NCI-H2227 treated with DMSO at 0.1 percent for 48 hours (cell line): ENCODE measurements around the gene VSIG8.
A peak's percentile ranks its signal among the peaks of the same experiment; 100 is the strongest.
"Not testable (repeated sequence)": the region's sequence is repeated elsewhere in the genome, so short reads cannot be mapped to it uniquely, and the experiment has no call there.

ENCODE experiments used
- DNase-seq: peaks from one replicate; lab custom pipeline; 2025; lab: John Stamatoyannopoulos, UW

Gene VSIG8, protein sequence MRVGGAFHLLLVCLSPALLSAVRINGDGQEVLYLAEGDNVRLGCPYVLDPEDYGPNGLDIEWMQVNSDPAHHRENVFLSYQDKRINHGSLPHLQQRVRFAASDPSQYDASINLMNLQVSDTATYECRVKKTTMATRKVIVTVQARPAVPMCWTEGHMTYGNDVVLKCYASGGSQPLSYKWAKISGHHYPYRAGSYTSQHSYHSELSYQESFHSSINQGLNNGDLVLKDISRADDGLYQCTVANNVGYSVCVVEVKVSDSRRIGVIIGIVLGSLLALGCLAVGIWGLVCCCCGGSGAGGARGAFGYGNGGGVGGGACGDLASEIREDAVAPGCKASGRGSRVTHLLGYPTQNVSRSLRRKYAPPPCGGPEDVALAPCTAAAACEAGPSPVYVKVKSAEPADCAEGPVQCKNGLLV

DNA sequence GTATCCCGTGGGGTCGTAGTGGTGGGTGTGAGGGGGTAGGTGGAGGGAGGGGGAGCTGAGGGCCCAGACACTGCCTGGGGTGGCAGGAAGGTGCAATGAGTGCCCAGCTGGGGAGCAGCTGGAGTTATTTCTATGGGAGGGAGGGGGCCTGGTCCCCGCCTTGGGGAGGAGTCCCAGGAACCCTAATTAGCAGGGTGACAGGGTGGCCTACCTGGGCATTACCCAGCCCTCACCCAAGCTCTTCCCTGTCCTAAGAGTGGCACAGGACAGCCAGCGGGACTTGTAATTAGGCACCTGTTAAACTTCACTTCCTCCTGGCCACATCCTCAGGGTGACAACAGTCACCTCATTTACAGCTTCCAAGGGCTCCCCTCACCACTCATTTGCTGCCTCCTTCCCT lies at the start of gene VSIG8:
VSIG8 (minus strand) TSS at position 101 of the 400 bp plus-strand sequence. CDS start 136 bp downstream, outside the sequence.
- no peak for DNase-seq

- DNase-seq = no peak
Measured at GRCh38 chr1:159911326-159912070, 49.0 kb upstream of the VSIG8 start.

DNA sequence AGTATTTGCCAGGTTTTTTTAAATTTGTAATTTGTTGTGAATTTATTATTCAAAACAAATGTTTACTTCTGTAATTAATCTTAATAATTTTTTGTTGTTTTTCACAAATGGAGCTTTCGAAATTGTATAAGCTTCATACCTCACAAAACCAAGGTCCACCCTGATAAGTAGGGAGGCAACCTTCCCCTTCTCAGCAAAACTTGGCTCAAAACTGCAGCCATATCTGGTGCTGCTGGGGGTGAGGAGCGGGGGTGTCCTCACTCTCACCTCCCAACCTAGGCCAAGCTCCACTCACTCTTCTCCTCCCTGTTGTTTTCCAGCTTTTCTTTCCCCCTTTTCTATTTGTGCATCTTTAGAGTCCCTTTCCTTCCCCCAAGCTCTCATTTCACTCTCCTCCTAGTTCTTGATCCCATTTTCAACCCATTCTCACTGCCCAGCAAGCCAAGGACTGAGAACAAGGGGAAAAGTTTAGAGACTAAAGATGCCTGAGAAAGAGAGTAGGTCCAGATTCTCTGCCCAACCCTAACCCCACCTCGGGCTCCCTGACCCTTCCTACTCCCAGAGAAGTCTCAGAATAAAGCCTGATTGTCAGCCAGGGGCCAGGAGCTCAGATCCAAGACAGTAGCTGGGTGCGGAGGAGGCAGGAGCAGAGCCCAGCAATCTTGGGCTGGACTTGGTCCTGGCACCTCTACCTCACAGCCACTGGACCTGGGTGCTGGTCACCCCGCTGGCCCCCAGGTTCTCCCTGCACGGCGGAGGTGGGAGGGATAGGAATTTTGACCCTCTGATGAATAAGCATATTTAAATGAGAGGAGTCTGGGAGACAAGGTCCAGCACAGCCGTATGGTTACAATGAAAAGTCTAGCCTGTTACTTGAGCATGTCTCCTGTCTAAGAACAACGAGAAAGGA lies 45.8 kb upstream of the VSIG8 start:
- no peak for DNase-seq

GRCh38 chr1:159906960-159907359 lies 44.5 kb upstream of the VSIG8 start:
- no peak for DNase-seq

- not testable (repeated sequence) for DNase-seq
Measured at GRCh38 chr1:159904036-159904435, 41.6 kb upstream of the VSIG8 start.

- DNase-seq = no peak
Measured at GRCh38 chr1:159902541-159902940, 40.1 kb upstream of the VSIG8 start.

- DNase-seq = no peak
Measured at GRCh38 chr1:159900755-159901360, 38.4 kb upstream of the VSIG8 start.

- DNase-seq = peak; percentile 75
Measured at GRCh38 chr1:159900086-159900680, 37.7 kb upstream of the VSIG8 start, which contains the start of gene CFAP45. Gene CFAP45 (minus strand): TSS chr1:159900165. CDS start chr1:159900098, 67 bp downstream.

DNA sequence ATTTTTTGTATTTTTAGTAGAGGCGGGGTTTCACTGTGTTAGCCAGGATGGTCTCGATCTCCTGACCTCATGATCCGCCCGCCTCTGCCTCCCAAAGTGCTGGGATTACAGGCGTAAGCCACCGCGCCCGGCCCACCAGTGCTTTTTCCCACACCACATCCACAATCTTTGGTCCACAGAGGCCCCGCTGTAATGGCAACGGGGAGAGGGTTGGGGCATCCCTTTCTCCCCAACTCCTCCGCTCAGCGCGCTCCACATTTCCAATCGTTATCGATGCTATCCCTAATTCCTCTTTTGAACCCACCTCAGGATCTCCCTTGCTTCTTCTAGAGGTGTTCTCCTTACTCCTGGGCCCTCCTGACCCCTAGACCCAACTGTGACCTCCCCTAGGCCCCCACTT lies 37.2 kb upstream of the VSIG8 start:
- not testable (repeated sequence) for DNase-seq

DNA sequence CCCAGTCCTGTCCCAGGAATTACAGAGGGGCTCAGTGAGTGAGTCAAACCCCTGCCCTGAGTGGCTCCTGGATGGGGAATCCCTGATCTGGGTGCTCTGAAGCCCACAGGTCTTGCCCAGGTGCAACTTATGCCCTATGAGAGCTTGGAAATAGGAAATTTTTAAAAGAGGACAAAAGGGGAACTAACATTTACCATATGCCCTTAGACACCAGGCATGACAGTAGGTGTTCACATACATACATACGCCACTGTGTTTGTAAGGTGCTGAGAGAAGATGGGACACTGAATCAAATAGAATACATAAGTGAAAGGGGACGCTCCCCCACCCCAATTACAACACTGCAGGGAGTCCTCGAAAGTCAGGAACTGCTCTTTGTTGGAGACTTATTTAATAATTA lies 36.1 kb upstream of the VSIG8 start:
- DNase-seq = no peak

- DNase-seq = no peak
Measured at GRCh38 chr1:159897962-159898361, 35.5 kb upstream of the VSIG8 start.

GRCh38 chr1:159896546-159896930 lies 34.1 kb upstream of the VSIG8 start:
- no peak for DNase-seq

DNA sequence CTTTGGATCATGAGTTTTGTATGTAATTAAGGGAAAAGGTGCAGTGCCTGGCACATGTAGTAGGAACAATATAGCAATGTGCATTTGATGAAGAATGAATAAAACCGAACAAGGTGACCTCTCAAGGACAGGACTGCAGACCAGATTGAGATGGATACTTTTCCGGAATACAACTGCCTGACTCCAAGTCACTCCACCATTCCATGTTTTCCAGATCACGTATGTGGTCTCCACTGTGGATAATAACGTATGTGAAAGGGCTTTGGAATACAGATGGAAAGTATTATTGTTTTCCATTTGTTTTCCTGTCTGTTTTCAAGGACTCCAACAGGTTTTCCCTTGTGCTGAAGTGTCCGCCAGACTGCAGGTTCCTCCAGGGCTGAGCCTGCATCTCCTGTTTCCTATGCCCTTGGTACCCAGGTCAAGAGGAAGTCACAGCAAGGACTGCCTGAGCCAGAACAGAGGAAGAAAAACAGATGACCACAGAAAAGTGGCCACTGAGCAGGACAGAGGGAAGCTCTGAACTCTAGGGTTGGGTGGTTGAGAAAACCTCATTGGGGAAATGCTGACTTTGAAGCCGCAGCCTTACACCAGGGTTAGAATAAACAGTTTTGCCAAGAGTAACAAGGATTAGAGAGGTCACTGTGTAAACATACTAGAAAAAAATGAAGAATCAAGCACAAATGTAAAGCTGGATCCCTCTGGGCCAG lies 33.5 kb upstream of the VSIG8 start:
- peak; percentile 69 for DNase-seq

- no peak for DNase-seq
Measured at GRCh38 chr1:159895286-159895685, 32.8 kb upstream of the VSIG8 start.

- DNase-seq = no peak
Measured at GRCh38 chr1:159892944-159893343, 30.5 kb upstream of the VSIG8 start.

DNA sequence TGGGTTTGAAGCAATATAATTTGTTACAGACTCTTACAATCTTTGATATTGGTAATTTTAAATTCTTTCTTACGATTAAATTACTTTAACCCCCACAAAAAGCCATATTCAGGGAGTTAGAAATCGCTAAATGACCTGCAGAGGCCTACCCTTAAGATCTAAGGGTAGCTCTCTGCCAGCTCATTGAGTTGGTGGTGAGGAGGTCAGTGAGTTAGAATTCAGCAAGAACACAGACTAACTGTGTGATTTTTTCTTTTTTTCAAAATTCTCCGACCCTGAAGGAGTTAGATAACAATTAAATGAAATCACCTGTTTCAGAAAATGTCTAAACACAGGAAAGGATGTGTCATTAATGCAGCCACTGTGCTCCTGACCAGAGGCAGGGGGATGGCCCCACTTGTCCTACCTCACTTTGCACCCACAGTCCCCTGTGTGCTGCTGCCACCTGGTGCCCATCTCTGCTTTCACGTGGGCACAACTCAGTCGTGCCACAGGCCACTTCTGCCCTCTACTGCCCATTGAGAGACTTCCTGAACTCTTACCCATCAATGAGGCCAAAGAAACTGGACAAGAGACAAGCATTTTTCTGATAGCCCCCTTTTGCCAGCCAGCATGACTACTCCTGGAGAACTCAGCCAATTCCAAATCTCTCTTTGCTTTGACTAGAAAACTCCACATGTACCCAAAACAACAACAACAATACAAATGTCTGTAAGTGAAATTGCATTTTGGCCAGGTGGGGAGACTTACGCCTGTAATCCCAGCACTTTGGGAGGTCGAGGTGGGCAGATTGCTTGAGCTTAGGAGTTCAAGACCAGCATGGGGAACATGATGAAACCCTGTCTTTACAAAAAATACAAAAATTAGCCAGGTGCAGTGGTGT lies 29.1 kb upstream of the VSIG8 start:
- peak; percentile 68 for DNase-seq

DNA sequence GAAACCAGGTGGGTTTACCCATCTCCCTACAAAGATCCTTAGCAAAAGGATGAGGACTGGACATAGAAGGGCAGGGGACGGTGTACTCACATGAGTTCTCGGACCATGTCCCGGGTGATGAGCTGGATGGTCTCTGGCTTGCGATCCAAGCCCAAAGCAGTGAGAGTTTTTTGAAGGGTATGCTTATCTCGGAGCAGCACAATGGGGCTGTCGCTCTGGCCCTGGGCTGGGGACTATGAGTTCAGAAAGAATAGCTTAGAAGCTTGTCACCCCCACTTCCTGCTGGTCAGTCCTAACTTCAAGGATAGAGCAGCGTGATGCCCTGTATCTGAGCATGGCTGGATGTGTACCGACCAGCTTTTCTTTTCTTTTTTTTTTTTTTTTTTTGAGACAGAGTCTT lies 27.9 kb upstream of the VSIG8 start:
- no peak for DNase-seq

GRCh38 chr1:159889821-159890252 lies 27.4 kb upstream of the VSIG8 start:
- DNase-seq = no peak

- no peak for DNase-seq
Measured at GRCh38 chr1:159889202-159889601, 26.7 kb upstream of the VSIG8 start.

DNA sequence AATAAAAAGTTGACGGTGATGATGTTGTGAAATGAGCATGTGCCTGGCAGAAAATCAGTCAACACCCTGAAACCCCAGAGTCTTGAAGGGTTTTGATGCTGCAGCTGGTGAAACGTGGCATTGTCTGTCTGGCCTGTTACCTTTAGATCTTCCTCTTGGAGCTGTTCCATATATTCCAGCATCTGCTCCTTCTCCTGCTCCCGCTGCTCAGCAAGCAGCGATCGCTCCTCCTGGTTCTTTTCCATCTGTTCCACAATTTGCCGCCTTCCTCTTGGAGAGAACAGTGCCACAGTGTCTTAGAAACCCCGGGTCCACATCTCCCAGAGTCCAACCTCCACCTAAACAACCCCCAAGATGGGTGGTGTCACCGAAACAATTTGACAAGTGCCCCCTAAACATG lies 21.8 kb upstream of the VSIG8 start:
- no peak for DNase-seq
